ENCODE results near the gene ZNF268.

The ZNF268 gene

DNA sequence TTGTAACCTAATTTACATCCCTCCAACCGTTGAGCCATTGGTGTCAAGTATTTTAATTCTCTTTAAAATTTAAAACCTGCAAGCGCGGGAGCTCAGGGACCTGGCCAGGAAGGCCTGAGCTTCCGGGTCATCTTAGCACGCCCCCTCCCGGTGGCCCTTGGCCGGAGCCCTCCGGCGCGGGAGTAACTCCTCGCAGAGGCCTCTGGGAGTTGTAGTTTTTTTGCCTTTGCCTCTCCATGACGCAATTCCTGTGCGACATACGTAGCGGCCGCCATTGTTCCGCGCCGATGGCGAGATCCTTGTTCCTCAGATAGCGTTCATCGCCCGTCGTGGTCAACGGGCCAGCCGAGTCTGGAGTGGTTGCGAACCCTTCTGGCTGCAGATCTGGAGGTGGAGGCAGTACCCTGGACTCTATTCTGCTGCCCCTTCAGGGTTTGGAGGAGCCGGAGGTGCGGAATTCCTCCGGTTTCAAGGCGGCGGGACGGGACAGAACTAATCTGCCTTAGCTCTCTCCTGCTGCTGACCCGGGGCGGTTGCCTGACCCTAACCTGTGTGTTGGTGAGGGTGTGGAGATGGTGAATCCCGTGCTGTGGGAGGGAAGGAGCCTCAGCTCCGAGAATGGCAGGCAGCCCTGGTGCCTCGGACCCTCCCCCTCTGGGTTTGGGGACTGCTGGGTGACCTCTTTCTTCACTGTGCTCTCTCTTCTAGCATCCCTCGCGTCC lies at the start of gene ZNF268:
Gene ZNF268 (plus strand): TSS at position 258 of the 722 bp plus-strand sequence. CDS start 503 bp downstream, outside the sequence.
- DNase-seq (ENCODE audit: low spot score), result peak; percentile 93

DNA sequence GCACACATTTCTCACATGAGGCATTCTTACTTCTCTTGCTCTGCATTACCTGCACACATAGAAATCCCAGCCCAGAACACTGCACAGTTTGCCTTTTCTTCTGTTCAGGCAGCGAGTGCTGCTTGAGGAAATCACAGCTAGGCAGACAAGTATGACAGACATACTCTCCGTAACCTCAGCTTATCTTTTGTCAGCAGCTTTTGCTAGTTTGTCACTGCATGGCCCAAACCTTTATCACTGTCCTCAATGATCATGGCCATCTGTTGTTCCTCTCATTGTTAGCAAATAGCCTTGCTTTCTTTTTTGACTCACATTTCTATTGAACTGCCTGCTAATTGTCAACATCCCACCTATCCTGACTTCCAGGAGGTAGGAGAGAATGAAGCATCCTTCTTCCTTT lies 45.5 kb upstream of the ZNF268 start:
- DNase-seq (ENCODE audit: low spot score), result no peak

DNA sequence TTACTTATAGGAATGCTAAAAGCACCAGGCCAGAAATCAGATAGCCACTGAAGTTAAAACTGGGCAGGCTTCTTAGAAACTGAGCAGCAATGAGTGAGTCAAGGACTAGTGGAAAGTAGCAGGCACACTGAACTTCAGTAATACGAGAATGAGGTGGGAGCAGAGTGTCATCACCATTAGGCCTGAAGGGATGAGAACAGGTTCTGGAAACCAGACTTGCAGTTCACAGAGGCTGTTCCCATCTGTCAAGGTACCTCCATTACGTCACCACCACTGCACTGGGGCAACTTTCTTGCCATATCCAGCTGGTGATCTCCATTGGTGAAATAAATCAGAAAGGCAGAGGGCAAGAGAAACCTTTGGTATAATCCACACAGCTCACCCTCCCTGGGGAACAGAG lies 35.3 kb upstream of the ZNF268 start:
- DNase-seq (ENCODE audit: low spot score), result no peak

DNA sequence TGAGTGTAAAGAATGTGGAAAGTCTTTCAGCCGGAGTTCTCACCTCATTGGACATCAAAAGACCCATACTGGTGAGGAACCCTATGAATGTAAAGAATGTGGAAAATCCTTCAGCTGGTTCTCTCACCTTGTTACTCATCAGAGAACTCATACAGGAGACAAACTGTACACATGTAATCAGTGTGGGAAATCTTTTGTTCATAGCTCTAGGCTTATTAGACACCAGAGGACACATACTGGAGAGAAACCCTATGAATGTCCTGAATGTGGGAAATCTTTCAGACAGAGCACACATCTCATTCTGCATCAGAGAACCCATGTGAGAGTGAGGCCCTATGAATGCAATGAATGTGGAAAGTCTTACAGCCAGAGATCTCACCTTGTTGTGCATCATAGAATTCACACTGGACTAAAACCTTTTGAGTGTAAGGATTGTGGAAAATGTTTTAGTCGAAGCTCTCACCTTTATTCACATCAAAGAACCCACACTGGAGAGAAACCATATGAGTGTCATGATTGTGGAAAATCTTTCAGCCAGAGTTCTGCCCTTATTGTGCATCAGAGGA lies 25.1 kb upstream of the ZNF268 start:
- DNase-seq (ENCODE audit: low spot score), result no peak

DNA sequence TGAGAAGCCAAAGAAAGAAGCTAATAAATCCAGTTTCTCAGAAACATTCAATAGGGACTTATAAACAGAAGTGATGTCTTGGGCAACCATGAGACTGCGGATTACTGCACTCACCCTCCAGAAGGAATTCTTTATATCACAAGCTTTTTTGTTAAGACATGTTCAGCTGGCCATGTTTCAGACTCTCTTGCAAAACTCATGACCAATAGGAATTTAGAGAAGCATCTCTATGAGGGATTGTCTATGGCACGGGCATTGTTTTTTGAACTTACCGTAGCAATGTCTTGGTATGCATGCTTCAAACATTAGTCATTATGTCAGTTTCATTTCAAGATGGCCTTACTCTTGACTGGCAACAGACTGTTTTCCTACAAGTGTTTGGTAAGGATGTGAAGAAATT lies 15.5 kb upstream of the ZNF268 start:
- DNase-seq (ENCODE audit: low spot score), result no peak

DNA sequence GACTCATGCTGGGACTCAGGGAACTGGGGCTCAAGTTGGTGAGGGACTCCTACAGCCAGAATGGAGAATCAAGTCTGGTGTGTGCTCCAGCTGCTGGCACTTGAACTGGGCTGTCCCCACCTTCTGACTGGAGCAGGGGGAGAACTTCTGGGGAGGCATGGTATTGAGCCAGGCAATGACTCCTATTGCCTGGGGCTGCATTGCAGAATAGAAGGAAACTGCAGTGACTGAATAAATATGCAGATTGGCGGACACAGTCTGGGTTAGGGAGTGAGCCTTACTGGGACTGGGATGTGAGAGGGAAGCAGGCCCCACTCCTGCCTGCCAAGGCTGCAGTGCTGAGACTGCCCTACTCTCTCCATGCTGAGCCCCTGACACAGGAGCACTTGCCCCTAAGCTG lies 8.8 kb upstream of the ZNF268 start:
- no peak for DNase-seq (ENCODE audit: low spot score)

DNA sequence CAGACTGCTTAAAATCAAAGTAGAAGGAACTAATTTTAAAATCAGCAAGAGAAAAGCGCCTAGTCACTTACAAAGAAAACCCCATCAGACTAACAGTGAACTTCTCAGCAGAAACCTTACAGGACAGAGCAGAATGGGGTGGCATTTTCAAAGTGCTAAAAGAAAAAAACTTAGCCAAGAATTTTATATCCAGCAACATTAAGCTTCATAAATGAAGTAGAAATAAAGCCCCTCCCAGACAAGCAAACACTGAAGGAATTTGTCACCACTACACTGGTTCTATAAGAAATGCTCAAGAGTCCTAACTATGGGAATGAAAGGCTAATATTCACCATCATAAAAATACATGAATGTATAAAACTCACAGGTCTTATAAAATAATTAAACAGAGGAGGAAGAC lies 6.4 kb upstream of the ZNF268 start:
- no peak for DNase-seq (ENCODE audit: low spot score)

DNA sequence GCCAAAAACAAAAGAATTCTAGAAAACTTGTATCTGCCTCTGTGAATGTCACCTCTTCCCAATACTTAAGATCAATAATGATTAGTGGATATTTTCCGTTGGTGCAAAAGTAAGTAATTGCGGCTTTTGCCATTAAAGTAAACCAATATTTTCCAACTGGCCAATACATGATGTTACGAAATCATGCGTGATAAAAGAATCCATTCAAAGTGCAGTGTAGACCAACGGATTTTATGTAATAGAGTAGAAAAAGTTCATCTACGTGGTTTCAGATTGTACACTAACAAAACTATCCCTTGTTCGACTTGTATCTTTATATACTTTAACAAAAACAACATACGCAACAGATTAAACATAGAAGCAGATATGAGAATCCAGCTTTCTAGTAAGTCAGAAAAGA lies 626 bp upstream of the ZNF268 start:
- no peak for DNase-seq (ENCODE audit: low spot score)

DNA sequence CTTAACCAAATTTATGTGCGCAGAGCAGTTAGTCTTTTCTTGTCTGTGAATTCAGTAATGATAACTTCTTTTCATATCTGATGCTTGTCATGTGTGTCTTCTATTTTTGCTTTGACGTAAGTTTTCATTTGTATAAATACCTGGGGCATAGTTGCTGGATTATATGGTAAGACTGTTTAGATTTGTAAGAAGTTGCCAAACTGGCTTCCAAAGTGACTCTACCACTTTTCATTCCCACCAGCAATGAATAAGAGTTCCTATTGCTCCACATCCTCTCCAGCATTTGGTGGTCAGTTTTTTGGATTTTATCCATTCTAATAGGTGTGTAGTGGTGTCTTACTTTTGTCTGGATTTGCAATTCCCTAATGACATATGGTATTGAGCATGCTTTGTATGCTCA lies 8.9 kb downstream of the ZNF268 start:
- DNase-seq (ENCODE audit: low spot score), result no peak

DNA sequence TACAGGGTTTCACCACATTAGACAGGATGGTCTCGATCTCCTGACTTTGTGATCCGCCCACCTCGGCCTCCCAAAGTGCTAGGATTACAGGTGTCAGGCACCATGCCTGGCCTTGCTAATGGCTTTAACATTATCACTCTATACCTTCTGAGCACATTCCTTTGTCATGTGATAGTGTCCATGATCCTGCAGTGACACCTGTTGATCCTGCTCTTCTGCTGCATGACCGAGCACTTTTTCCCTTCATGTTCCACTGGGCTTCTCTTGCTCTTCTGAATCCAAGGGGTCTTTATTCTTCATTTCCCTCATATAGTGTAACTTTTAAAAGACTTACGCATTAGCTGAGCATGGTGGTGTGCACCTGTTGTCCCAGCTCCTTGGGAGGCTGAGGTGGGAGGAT lies 11.6 kb downstream of the ZNF268 start:
- no peak for DNase-seq (ENCODE audit: low spot score)

DNA sequence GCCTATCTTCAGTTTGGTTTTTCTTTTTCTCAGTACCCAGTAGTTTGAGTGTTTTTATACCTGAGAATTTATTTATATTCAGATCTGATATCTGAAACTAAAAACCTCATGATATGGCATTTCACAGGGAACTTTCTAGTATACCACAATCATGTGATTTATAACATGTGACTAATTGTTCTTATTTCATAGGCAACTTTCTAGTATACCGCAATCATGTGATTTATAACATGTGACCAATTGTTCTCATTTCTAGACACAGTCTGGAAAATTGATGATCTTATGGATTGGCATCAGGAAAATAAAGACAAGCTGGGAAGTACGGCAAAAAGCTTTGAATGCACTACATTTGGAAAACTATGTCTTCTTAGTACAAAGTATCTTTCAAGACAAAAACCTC lies 20.6 kb downstream of the ZNF268 start:
- no peak for DNase-seq (ENCODE audit: low spot score)

DNA sequence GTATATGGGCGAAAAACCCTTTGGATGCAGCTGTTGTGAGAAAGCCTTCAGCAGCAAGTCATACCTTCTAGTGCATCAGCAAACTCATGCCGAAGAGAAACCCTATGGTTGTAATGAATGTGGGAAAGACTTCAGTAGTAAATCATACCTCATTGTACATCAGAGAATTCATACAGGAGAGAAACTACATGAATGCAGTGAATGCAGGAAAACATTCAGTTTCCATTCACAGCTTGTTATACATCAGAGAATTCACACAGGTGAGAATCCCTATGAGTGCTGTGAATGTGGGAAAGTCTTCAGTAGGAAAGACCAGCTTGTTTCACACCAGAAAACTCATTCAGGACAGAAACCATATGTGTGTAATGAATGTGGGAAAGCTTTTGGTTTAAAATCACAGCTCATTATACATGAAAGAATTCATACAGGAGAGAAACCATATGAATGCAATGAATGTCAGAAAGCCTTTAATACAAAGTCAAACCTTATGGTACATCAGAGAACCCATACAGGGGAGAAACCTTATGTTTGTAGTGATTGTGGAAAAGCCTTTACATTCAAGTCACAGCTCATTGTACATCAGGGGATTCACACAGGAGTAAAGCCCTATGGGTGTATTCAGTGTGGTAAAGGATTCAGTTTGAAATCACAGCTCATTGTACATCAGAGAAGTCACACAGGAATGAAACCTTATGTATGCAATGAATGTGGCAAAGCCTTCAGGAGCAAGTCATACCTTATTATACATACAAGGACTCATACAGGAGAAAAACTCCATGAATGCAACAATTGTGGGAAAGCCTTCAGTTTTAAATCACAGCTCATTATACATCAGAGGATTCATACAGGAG lies 21.4 kb downstream of the ZNF268 start:
- no peak for DNase-seq (ENCODE audit: low spot score)

DNA sequence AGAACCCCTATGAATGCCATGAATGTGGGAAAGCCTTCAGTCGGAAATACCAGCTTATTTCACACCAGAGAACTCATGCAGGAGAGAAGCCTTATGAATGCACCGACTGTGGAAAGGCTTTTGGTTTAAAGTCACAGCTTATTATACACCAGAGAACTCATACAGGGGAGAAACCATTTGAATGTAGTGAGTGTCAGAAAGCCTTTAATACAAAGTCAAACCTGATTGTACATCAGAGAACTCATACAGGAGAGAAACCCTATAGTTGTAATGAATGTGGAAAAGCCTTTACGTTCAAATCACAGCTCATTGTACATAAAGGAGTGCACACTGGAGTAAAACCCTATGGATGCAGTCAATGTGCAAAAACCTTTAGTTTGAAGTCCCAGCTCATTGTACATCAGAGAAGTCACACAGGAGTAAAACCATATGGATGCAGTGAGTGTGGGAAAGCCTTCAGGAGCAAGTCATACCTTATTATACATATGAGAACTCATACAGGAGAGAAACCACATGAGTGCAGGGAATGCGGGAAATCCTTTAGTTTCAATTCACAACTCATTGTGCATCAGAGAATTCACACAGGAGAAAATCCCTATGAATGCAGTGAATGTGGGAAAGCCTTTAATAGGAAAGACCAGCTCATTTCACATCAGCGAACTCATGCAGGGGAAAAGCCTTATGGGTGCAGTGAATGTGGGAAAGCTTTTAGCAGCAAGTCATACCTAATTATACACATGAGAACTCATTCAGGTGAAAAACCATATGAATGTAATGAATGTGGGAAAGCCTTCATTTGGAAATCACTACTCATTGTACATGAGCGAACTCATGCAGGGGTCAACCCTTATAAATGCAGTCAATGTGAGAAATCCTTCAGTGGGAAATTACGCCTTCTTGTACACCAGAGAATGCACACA lies 22.3 kb downstream of the ZNF268 start:
- DNase-seq (ENCODE audit: low spot score), result no peak

DNA sequence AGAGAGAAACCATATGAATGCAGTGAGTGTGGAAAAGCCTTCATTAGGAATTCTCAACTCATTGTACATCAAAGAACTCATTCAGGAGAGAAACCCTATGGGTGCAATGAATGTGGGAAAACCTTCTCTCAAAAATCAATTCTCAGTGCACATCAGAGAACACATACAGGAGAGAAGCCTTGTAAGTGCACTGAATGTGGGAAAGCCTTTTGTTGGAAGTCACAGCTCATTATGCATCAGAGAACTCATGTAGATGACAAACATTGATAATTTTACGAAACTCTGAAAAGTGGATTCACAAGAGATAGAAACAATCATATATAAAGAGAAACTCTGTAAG lies 22.9 kb downstream of the ZNF268 start:
- no peak for DNase-seq (ENCODE audit: low spot score)

DNA sequence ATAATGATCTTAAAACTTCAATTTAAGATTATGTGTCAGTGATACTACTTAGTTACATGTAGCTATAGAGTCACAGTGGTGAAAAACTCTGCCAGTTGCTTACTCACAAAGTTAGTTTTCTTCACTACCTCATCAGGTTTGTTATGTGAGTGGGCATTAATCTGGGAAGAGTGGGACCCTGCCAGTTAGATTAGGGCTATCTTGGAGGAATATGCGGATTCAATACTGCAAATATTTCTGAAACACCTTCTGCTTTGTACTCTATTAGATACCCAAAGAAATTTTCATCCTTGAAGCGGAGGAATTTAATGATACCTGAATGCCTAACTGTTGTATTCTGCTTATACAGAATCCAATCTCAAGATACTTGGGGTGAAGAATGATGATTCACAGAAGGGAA lies 25.1 kb downstream of the ZNF268 start:
- DNase-seq (ENCODE audit: low spot score), result no peak

DNA sequence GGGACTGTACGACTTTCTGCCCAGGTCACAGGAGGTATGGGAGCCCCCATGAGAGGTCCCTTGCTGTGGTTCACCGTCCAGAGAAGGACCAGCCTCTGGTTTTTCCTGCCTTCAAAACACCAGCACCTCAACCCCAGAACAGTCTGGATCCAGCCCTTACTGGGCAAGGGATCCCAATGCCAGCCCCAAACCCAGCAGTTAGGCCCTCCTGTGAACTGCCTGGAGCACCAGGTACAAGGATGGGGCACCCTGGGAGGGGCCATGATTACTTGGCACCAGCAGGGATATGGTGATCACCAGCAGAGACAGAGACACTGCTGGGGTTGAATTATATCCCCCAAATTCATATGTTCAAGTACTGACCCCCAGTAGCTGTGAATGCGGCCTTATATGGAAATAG lies 34.4 kb downstream of the ZNF268 start:
- DNase-seq (ENCODE audit: low spot score), result no peak

DNA sequence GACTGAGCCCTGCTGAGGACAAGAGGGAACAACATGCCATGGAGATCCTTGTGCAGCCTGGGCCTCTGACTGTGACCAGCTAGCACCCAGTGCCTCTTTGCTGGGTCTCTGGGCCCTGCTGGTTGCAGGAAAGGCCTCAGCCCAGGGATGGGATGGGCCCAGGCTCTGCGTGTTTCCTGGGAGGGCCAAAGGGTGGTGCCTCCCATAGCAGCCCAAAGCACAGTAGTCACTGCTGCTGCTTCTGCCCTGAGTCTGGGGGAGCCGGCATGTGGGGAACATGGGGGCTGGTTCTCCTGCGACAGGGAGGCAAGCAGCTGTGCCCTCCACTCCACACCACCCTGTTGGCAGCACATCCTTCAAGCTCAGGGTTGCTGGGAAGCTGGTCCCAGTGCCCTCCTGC lies 35.9 kb downstream of the ZNF268 start:
- no peak for DNase-seq (ENCODE audit: low spot score)

DNA sequence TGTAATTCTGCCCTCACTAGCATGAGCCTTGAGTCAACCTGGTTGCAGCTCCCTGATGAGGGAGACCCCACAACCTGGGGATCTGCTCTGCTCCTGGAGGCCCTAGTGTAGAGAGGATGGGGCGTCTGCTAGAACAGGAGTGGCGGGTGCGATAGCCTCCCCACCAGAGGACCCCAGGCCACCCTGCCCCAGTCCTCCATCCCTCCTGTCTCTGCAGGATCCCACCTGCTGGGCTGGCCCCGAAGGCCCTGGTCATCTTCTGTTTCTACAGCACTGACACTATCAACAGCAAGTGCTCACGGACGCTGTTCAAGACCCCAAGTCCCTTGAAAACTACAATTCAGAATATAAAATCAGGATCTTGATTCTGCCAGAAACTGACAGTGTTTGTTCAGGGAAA lies 39.2 kb downstream of the ZNF268 start:
- no peak for DNase-seq (ENCODE audit: low spot score)

DNA sequence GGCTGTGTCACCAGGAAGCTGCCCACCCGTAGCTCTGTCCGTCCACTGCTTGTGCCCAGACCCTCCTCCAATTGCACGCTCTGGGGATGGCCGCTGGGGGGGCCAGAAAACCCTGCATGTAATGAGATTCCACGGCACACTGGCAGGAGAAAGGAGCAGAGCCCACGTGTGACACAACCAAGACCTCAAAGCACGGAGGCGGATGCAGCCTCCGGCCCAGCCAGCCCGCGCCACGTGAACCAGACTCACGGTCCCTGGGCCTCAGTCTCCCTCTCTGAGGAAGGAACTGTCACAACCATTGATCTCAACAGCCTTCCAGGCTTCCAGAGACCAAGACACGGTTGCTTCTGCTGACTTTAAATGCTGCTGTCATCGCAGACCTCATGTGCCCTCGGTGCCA lies 39.9 kb downstream of the ZNF268 start:
- no peak for DNase-seq (ENCODE audit: low spot score)

DNA sequence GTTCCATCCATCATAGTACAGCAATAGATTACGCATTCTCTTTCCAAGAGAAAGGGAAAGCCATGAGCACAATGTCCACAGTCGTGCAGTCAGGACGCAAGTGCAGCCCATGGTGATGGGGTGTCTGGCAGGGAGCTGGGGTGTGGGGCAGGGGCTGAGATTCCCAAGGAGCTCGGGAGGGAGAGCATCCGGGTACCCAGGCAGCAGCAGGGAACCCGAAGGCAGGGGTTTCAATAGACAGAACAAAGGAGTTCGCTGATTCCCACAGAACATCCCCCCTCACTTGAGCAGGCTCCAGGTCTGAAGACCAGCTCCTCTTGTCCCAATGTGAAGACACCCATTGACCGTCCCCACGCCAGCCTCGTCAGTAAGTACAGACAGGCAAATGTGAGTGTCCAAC lies 40.9 kb downstream of the ZNF268 start:
- no peak for DNase-seq (ENCODE audit: low spot score)

DNA sequence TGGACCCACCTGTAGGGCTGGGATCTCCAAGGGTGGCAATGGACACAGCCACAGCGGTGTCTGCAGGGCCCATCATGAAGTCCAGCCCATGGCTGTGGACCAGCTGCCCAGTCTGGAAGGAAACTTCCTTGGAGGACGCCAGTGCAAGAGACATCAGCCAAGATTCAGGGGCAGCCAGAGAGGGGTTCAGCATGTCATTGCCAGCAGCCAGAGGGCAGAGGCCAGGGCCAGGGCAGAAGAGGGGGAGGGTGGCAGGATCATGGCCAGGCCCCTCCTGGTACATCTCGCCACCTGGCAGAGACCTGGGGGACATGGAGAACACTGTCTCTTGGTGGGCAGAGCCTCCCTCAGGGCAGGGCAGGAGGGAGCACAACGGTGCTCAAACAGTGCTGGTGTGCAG lies 44.2 kb downstream of the ZNF268 start:
- DNase-seq (ENCODE audit: low spot score), result no peak

DNA sequence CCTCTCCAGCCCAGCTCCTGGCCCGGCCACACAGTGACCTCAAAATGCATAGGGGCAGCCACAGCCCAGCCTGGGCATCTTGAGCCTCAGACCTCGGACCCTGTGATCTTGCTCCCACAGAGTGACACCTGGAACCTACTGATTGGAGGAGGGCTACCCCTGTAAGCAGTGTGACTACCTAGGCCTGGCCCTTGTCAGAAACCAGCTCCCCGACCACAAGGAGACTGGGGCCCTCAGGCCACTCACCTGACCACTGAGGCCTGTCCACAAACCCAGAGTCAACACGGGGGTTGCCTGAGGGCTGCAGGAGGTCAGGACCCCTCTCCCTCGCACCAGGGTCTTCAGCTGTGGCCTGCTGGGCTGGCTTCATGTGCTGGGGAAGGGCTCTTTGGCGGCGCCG lies 45.4 kb downstream of the ZNF268 start:
- DNase-seq (ENCODE audit: low spot score), result no peak

Data from activated CD4-positive, alpha-beta T cell treated with anti-CD3 and anti-CD28 coated beads, Interleukin-2, Interleukin-4, amounts not matched to agents 100 ng/mL and 50 ng/mL, durations not matched to agents 16 hours and 8 hours (primary cell).